Activated T-cell treated with anti-CD3 and anti-CD28 coated beads for 4 hours (primary cell): Measurements from ENCODE around the gene ITPKC.
"Not testable (repeated sequence)": the region's sequence is repeated elsewhere in the genome, so short reads cannot be mapped to it uniquely, and the experiment has no call there.

Experiments used
- DNase-seq: peaks from one replicate; pipeline ENCODE4 v3.0.0-alpha.2; 2020

ITPKC gene

DNA sequence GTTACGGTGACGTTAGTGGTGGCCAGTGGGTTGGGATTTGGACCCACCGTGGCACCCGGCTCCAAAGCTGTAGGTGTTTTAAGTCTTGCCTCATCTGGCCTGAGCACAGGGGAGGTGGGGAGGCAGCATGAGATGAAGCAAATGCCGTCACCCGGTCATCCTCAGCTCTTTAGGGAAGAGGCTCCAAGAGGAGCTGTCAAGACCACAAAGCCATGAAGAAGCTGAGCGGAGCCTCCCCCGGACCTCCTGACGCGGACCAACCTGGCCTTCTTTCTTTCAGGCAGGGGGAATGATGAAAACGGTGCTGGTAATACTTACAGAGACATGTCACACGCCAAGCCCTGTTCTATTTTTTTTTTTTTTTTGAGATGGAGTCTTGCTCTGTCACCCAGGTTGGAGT is 26.0 kb downstream of the ITPKC start:
- no peak for DNase-seq

- DNase-seq: no peak
These were observed 27.0 kb downstream of the ITPKC start for GRCh38 chr19:40743926-40744325.

GRCh38 chr19:40744554-40745401 is 27.9 kb downstream of the ITPKC start:
- DNase-seq: no peak

DNA sequence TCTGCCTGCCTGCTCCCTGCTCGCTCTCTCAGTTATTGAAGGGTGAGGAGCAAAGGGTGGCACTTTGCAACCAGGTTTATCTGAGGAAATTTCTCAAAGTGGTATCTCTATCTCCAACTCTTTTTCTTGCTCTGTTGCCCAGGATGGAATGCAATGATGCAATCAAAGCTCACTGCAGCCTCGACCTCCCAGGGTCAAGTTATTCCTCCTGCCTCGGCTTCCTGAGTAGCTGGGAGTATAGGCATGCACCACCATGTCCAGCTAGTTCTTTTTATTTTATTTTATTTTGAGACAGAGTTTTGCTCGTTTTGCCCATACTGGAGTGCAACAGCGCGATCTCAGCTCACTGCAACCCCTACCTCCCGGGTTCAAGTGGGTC is 28.5 kb downstream of the ITPKC start:
- no peak for DNase-seq

DNA sequence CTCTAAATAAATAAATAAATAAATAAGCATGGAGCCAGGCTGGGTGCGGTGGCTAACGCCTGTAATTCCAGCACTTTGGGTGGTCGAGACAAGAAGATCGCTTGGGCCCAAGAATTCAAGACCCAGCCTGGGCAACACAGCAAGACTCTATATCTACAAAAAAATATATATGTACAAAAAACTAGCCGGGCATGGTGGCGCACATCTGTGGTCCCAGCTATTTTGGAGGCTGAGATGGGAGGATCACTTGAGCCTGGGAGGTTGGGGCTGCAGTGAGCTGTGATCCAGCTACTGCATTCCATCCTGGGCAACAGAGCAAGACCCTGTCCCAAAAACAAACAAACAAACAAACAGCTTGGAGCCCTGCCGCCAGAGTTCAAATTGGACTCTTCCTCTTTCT is 30.6 kb downstream of the ITPKC start:
- DNase-seq: no peak

DNA sequence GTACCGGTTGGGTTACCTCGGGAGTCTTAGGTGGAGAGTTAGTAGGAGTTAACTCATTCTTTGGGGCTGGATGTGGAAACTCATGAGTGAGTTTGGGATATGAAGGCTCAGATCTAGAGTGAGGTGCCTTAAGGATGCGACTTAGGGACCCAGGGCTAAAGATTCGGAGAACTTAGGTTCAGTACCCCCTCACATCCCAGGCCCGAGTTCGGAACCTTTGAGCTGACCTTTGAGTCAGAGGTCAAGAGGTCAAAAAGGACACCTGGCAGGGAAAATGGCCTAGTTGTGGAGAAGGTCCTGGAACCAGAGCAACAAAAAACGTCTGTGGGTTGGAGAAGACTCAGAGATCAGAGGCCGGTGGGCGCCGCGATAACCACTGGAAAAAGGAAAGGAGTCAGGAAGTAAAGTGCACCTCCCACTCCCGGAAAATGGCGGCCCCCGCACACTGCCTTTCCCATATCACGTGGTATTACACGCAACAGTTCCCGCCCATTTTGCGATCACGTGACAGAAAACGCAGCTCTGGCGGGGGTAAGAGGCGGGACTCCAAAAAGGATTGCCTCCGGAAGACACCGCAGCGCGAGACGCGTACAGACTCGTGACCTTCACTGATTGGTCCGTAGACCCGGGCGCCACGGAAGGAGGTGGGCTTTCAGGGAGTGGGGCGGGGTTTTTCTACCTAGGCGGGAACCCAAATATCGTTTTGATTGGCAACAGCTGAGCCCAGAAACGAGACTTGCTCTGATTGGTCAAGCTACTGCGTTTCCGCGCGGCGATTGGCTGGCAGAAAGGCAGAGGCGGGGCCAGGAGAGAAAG is 33.4 kb downstream of the ITPKC start, which contains the start of gene ACTMAP:
ACTMAP (minus strand) TSS at position 420 of the 816 bp plus-strand sequence. CDS start 674 bp downstream, outside the sequence.
- peak; percentile 99 for DNase-seq

DNA sequence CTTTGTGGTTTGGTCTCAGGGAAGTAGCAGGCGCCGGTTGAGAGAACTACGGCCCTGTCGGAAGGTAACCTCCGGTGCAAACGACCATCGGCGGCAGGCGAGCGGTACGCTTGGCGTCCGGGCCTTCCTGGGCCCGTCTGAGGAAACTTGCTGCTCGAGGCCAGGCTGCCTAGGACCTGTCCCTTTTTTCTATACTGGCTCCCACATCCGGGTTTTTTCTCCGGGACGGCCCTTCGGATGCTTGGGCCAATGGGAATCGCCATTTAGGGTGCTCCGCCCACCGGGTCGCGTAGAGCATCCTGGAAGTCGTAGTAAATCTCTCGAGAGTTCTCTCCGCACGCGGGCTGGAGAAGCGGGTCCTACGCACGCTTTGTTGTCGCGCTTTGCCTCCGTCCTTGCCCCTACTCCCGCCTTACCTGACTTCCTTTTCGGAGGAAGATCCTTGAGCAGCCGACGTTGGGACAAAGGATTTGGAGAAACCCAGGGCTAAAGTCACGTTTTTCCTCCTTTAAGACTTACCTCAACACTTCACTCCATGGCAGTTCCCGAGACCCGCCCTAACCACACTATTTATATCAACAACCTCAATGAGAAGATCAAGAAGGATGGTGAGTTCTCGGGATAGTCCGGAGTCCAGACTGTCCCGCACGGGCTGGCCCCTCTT is 34.1 kb downstream of the ITPKC start, which contains the start of gene SNRPA:
SNRPA (plus strand) TSS at position 330 of the 664 bp plus-strand sequence; CDS start at position 536, 206 bp downstream.
- peak; percentile 93 for DNase-seq

DNA sequence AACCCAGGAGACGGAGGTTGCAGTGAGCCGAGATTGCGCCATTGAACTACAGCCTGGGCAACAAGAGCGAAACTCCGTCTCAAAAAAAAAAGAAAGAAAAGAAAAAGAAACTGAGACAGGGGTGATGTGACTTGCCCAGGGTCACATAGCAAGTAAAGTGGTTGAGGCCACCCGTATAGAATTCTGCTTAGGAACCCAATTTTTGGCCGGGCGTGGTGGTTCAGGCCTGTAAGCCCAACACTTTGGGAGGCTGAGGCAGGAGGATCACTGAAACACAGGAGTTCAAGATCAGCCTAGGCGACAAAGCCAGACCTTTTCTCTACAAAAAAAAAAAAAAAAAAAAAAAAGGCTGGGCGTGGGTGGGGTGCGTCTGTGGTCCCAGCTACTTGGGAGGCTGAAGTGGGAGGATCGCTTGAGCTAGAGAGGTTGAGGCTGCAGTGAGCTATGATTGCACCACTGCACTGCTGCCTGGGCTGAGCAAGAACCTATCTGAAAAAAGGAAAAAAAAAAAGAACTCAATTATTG is 35.4 kb downstream of the ITPKC start:
- no peak for DNase-seq

GRCh38 chr19:40754611-40755247 is 37.8 kb downstream of the ITPKC start:
- peak; percentile 33 for DNase-seq

DNA sequence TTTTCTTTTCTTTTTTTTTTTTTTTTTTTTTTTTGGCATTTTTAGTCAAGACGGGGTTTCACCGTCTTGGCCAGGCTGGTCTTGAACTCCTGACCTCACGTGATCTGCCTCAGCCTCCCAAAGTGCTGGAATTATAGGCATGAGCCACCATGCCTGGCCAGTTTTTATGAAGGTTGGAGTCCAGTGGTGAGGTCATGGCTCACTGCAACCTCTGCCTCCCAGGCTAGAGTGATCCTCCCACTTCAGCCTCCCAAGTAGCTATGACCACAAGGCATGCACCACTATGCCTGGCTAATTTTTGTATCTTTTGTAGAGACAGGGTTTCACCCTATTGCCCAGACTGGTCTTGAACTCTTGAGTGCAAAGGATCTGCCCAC is 38.3 kb downstream of the ITPKC start:
- no peak for DNase-seq

DNA sequence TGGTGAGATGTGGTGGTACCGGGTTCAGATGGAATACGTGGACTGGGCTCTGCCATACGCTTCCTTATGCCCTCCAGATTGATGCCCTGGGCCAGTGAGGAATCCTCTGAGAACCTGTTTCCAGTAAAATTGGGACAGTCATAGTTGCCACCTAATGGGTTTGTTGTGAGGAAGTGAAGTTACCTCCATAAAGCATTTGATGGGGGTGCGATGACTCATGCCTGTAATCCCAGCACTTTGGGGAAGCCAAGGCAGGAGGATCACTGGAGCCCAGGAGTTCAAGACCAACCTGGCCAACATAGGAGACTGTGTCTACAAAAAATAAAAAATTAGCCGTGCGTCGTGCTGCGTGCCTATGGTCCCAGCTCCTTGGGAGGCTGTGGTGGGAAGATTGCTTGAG is 38.9 kb downstream of the ITPKC start:
- DNase-seq: no peak

DNA sequence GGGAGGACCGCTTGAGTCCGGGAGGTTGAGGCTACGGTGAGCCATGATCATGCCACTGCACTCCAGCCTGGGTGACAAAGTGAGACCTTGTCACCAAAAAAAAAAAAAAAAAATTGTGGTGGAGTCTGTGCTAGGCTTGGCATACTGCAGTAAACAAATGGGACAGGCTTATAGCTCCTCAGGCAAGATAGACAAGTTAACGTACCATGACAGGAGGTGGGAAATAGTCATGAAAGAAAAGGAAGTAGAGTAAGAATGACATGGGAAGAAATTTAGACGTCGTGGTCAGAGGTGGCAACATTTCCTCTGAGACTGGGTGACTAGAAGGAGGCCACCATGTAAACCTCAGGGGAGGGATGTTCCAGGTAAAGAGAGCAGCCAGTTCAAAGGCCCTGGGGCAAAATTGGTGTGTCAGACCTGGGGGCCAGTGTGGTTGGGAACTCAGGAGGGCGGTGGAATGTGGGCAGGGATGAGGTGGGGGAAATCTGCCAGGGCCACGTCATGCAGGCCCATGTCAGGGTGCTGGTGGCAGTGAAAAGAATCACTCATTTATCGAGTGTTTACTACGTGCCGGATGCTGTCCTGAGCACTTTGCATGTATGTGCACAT is 39.7 kb downstream of the ITPKC start:
- DNase-seq: no peak

- no peak for DNase-seq
These were observed 41.6 kb downstream of the ITPKC start for GRCh38 chr19:40758491-40758890.

- no peak for DNase-seq
These were observed 42.4 kb downstream of the ITPKC start for GRCh38 chr19:40759352-40759751.

DNA sequence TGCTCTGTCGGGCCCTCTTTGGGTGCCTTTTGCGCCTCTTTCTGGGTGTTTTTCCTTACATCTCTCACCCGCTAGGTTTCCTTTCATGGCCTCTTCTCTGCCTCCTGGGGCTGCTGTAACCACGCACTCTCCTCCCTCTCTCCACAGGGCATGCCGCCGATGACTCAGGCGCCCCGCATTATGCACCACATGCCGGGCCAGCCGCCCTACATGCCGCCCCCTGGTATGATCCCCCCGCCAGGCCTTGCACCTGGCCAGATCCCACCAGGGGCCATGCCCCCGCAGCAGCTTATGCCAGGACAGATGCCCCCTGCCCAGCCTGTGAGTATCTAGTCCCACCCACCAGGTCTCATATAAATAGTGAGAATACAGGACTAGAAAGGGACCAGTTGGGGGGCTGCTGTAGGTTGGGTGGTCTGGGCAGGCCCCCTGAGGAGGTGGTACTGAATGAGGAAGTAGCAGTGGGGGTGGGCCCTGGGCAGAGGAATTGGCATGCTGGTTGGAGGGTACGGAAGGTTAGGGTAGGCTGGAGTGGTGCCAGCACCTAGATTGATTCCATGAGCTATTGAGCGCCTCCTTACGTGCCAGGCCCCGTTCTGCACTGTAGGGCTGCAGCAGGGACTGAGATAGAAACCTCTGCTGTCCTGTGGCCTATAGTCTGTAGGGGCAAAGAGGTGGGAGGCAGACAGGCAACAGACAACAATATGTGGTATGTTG is 46.0 kb downstream of the ITPKC start:
- no peak for DNase-seq

- no peak for DNase-seq
These were observed 46.6 kb downstream of the ITPKC start for GRCh38 chr19:40763526-40763925.

DNA sequence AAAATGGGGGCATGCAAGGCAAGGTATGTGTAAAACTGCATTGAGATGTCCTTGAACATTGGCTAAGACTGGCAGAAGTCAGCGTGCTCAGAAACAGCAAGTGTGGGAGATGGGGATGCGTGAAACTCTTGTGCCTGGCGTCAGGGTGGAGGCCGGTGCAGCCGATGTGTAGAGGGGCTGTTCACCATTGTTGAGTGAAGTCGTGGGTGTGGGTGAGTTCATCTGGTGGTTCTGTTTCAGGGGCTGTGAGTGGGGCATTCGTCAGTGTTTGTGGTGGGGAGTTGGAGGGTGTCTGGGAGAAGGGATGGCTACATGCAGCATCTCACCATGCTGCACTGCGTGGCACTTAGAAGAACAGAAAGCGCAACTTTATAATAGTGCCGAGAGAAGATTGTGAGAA is 47.1 kb downstream of the ITPKC start:
- DNase-seq: no peak

DNA sequence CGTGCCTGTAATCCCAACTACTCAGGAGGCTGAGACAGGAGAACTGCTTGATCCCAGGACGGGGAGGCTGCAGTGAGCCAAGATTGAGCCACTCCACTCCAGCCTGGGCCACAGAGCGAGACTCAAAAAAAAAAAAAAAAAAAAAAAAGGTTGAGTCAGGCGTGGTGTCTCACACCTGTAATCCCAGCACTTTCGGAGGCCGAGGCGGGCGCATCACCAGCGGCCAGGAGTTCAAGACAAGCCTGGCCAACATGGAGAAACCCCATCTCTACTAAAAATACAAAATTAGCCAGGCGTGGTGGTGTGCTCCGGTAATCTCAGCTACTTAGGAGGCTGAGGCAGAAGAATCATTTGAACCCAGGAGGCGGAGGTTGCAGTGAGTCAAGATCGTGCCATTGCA is 49.5 kb downstream of the ITPKC start:
- not testable (repeated sequence) for DNase-seq

DNA sequence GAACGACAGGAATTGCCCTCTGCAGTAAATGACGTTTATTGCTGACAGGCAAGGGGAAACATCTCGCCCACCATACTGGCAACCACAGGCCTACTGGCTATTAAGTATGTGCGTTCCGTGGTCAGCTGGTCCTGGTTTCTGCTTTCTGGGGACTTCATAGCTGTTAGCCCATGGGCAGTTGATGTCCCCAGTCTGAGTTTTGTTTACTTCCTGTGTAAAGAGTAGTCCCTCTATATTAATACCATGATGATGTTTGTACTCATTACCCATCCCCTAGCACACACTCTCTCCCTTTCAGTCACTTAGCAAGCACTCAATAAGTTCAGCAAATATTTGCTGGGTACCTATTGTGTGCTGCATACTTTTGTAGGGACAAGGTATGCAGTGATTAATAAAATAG is 52.0 kb downstream of the ITPKC start:
- DNase-seq: no peak

GRCh38 chr19:40771101-40771862 is 54.4 kb downstream of the ITPKC start:
- not testable (repeated sequence) for DNase-seq
